GM12874 (cell line): Measurements from ENCODE around the gene FXYD2.

ENCODE experiments used
- TF ChIP-seq, protein P1 (sequence below): IDR thresholded peaks from 2 replicates; pipeline ENCODE4 v1.5.1; 2011; ENCODE audit warnings: low read depth, mild to moderate bottlenecking, control low read depth, low read length, moderate library complexity; ENCODE audit not compliant: insufficient read depth

FXYD2 gene

DNA sequence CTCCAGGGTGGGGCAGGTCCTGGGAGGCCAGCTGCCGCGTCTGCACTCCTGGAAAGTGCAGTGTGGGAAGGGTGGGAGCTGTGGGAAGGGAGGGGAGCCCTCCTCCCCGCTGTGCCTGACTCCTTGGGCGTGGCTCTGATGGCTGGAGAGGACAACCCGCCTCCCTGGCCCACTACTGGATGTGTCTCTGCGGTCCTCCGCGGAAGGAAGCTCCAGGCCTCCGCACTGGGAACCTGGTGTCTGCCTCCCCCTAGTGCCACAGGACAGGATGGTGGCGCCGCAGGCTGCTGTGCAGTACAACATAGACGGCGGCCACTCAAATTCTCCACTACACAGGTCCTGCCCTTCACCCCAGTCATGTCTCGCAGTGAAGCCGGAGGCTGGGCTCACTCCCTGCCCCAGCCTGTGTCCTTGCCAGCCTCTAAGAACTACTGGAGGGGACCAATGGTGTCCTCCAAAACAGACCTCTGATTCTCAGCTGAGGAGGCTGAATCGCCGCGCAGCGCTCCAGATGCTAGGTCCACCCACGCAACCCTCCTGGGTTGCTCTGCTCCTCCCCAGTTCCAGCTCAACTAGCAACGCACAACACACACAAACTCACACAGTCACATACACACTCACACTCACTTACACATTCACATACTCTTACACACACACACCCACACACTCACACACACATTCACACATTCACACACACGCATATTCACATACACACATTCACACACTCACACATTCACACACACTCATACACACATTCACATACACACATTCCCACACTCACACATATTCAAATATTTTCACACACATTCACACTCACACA, 15.1 kb downstream of the FXYD2 start:
- TF ChIP-seq, protein P1, sequence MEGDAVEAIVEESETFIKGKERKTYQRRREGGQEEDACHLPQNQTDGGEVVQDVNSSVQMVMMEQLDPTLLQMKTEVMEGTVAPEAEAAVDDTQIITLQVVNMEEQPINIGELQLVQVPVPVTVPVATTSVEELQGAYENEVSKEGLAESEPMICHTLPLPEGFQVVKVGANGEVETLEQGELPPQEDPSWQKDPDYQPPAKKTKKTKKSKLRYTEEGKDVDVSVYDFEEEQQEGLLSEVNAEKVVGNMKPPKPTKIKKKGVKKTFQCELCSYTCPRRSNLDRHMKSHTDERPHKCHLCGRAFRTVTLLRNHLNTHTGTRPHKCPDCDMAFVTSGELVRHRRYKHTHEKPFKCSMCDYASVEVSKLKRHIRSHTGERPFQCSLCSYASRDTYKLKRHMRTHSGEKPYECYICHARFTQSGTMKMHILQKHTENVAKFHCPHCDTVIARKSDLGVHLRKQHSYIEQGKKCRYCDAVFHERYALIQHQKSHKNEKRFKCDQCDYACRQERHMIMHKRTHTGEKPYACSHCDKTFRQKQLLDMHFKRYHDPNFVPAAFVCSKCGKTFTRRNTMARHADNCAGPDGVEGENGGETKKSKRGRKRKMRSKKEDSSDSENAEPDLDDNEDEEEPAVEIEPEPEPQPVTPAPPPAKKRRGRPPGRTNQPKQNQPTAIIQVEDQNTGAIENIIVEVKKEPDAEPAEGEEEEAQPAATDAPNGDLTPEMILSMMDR: peak; percentile 46

DNA sequence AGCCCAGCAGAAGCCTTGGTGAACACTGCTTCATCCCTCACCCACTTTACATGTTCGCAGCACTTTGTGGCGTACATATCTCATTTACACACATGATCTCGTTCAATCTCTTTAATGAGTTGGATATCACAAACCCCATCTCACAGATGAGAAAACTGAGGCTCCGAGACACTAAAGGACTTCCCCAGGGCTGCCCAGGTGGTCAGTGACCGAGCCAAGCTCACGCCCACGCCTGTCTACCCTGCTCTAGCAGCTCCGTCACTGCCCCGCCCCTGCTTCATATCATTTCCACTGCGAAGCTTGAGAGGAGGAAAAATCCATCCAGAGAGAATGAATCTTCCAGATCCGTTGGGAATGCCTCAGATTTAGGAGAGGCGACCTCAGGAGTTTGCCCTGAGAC, 15.8 kb downstream of the FXYD2 start:
- TF ChIP-seq, protein P1: no peak

DNA sequence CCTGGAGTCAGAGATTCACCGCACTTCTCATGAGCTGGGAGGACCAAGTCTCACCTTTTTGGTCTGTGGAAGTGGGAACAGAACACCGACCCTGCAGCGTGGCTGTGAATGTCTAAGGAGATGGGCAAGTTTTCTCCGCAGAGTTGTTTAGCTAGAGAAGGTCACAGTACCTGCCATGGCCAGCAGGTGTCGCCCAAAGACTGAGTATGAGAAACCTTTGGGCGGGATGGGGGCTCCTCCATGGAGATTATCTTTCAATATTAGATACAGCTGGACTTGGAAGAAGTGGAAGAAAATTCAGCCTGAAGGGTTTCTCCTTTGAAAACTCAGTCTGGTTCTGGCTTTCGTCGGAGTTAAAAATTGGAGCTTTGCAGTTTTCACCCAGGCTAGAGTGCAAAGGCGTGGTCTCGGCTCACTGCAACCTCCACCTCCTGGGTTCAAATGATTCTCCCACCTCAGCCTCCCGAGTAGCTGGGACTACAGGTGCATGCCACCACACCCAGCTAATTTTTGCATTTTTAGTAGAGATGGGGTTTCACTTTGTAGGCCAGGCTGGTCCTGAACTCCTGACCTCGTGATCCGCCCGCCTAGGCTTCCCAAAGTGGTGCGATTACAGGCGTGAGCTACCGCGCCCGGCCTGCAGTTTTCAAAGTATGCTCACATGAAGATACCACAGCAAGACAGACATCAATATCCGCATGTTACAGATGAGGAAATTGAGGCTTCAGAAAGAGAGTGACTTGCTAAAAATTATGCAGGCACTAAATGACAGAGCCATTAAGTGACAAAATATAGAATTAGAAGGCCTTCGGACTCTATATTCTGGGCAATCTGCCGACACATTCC, 16.8 kb downstream of the FXYD2 start:
- TF ChIP-seq, protein P1: peak; percentile 87

DNA sequence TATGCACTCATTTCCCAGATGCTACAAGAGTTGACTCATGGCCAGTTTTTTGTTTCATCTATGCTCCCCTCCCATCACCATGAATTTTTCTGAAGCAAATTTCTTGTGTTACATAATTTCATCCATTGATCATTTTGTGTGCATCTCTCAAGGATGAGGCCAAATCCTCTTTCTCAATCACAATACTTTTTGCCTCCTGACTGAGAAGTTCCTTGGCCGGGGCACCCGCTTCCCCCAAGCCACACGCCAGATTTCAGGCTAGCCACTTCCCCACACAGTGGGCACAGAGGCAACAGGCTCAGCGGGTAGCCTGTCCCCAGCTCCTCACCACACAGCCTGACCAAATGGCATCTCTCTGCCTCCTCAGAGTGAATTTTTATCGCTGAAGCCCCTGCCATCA, 17.7 kb downstream of the FXYD2 start:
- TF ChIP-seq, protein P1: no peak

DNA sequence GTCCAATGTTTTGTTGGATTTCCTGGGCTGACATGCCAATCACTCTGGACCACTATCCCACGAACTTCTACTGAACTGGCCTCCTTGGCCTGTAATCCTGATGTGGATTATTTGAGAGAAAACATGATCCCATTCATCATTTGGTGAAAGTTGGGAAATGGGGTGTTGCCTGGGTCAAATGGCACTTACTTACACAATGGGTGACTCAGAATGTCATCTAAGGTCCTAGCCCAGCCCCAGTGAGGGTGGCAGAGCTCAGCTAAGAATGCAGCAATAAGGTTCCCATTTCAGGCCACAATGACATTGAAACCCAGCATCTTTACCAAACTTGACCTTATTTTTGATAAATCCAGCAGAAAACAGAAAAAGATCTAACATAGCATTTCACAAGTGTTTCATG, 19.5 kb downstream of the FXYD2 start:
- TF ChIP-seq, protein P1: no peak

DNA sequence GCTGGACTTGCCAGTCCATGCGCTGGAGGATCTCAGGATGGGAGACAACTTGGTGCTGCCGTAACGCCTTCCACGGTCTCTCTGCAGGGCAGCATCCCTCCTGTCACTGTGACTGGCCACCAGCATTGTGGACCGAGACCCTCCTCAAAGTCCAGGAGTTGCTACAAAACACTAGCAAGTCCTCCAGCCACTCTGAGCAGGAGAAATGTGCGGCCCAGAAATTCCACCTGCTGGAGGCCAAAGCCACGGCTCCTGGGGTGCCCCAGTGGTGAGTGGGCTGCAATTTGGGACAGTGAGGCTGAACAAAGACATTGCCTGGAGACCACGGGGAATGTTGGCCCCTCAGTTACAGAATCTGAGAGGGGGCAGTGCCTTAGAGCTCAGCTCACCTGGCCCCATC, 20.6 kb downstream of the FXYD2 start:
- TF ChIP-seq, protein P1: no peak

DNA sequence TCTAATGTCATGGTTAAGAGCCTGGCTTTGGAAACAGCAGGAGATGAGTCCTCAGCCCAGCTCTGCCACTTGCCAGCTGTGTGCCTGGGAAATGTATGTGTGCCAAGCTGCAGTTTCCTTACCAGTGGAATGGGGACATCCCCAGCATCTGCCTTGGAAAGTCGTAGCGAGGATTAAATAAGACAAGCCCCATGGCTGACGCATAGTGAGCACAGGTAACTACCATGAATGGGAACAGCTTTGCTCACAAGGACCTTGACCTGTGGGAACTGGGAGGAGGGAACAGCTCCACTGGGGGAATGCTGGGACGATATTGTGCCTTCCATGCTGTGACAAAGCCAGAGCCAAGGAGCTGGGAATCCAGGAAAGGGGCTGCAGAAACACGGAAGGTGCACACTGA, 24.9 kb downstream of the FXYD2 start:
- TF ChIP-seq, protein P1: no peak
